ENCODE data around the gene BCAS4. TPM values are rescaled to one million over a fixed set of nuclear protein-coding genes. Genes with fewer than 3 reads are reported as not detected.

The BCAS4 gene
- total and polyA plus RNA-seq, 8 donors, result under 0.01 to 7.2 (median 2.2) TPM; not detected in 1

DNA sequence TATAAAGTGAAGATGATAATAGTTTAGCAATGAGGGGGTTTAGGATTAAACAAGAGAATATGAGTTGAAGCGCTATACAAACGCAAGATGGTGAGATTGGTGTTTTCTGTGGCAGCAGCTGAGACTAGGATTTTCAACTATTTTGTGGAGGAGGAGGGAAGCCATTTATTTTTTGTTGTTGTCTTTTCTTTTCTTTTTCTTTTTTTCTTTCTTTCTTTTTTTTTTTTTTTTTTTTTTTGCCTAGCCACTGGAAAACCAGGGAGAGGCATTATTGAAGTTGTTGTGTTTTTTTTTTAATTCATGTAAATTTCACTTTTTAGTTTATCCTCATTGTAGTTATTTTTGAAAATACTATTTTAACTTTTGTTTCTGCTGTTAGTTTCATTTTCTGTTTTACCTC lies 47.6 kb upstream of the BCAS4 start:
- no peaks in the 10 kb centered on the region for H3K27me3 ChIP-seq
- no peak for DNase-seq
- peaks cover 34 to 76% (median 70%) of the 10 kb centered on the region in 4 donors for H3K4me1 ChIP-seq
- peak overlapping the region in 4 of 5 donors; percentile 62 to 88 (median 87) for H3K27ac ChIP-seq
- TF ChIP-seq, protein P1, sequence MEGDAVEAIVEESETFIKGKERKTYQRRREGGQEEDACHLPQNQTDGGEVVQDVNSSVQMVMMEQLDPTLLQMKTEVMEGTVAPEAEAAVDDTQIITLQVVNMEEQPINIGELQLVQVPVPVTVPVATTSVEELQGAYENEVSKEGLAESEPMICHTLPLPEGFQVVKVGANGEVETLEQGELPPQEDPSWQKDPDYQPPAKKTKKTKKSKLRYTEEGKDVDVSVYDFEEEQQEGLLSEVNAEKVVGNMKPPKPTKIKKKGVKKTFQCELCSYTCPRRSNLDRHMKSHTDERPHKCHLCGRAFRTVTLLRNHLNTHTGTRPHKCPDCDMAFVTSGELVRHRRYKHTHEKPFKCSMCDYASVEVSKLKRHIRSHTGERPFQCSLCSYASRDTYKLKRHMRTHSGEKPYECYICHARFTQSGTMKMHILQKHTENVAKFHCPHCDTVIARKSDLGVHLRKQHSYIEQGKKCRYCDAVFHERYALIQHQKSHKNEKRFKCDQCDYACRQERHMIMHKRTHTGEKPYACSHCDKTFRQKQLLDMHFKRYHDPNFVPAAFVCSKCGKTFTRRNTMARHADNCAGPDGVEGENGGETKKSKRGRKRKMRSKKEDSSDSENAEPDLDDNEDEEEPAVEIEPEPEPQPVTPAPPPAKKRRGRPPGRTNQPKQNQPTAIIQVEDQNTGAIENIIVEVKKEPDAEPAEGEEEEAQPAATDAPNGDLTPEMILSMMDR (IDR thresholded peaks at IDR 0.05), result no peak
- TF ChIP-seq EP300 (IDR thresholded peaks at IDR 0.05) (no peak), POLR2AphosphoS5 (IDR thresholded peaks at IDR 0.05) (no peak), POLR2A (IDR thresholded peaks at IDR 0.05) (no peak)
- no peaks in the 10 kb centered on the region for H3K9me3 ChIP-seq
- no peak overlapping the region for H3K4me3 ChIP-seq
- peaks cover 5 to 15% (median 11%) of the 10 kb centered on the region in 4 donors for H3K36me3 ChIP-seq
- 58 to 90% (median 76%) methylated on average over 2 of the region's 2 CpGs for WGBS, 5 donors
- intact Hi-C loops (cut with DNase I; ENCODE audit: low total_unique reads), result loop anchor here (10.0 kb wide), 1 partner anchor 122 kb away; no protein-coding TSS in a partner anchor

DNA sequence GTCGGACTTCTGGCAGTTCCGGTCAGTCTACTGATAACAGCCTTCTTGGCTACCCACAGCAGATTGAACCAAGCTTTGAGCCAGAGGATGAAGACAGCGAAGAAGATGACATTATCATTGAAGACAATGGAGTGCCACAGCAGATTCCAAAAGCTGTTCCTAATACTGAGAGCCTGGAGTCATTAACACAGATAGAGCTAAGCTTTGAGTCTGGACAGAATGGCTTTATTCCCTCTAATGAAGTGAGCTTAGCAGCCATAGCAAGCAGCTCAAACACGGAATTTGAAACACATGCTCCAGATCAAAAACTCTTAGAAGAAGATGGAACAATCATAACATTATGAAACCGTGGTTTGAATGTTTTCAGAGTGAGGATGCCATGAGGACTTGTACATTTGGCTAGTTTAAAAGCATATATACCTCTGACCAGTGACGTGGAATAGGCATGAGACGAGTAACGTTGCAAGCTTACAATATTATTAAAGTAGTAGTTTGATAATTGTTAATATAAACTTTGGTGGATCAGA lies 44.7 kb upstream of the BCAS4 start:
- 49 to 79% (median 59%) methylated on average over 8 of the region's 8 CpGs for WGBS, 5 donors
- no peaks in the 10 kb centered on the region for H3K27me3 ChIP-seq
- no peak for TF ChIP-seq POLR2A (IDR thresholded peaks at IDR 0.05)
- no peak for TF ChIP-seq POLR2AphosphoS5 (IDR thresholded peaks at IDR 0.05)
- TF ChIP-seq, protein P1 (IDR thresholded peaks at IDR 0.05), result no peak
- no peak for TF ChIP-seq EP300 (IDR thresholded peaks at IDR 0.05)
- H3K4me1 ChIP-seq, result peaks cover 21 to 51% (median 41%) of the 10 kb centered on the region in 4 donors
- peak overlapping the region in 1 of 5 donors; percentile 7 for H3K27ac ChIP-seq
- intact Hi-C loops (cut with DNase I; ENCODE audit: low total_unique reads), result no loop called here
- H3K36me3 ChIP-seq, result peaks cover 5 to 15% (median 11%) of the 10 kb centered on the region in 4 donors
- H3K9me3 ChIP-seq, result no peaks in the 10 kb centered on the region
- H3K4me3 ChIP-seq, result no peak overlapping the region
- DNase-seq, result no peak

DNA sequence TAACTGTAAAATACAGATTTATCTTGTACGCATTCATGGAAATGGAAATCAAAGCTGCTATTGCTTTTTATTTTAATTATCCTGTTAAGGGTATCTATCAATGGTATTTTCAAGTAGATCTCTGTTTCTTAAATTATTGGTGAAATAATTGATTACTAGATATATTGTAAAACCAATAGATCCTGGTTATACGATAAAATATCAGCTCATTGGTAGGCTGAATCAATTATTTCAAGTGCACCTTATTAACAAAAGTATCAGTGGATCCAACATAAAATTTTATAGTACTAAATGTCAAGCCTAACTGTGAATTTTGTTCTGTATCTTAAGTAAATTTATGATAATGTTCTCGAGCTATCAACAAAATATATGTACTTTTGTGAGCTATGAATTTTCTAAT lies 41.7 kb upstream of the BCAS4 start:
- 65 to 84% (median 75%) methylated on average over 3 of the region's 3 CpGs for WGBS, 5 donors

DNA sequence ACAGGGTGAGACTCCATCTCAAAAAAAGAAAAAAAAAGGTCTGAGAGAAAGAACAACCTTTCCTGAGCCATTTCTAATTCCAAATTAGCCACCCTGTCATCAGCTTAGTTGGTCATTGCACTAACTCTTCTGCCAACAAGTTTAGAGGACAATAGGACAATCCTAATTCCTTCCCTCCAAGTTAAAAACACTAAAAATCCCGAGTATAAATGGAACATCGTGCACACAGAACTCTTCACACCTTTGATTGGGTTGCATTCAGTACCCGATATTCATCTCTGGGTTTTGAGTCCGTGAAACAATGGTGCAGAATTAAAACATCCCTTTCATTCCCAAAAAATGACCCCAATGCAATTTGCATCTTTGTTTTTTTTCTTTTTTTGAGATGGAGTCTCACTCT lies 40.4 kb upstream of the BCAS4 start:
- Histone ChIP-seq H3K27me3 (no peaks in the 10 kb centered on the region), H3K4me3 (no peak overlapping the region), H3K27ac (no peak overlapping the region), H3K4me1 (peaks cover 0 to 9% (median 7%) of the 10 kb centered on the region in 4 donors), H3K36me3 (peaks cover 5 to 12% (median 9%) of the 10 kb centered on the region in 4 donors), H3K9me3 (no peaks in the 10 kb centered on the region)
- no peak for DNase-seq
- intact Hi-C loops (cut with DNase I; ENCODE audit: low total_unique reads), result no loop called here
- 89 to 96% (median 95%) methylated on average over 4 of the region's 4 CpGs for WGBS, 5 donors
- no peak for TF ChIP-seq POLR2A (IDR thresholded peaks at IDR 0.05)
- no peak for TF ChIP-seq EP300 (IDR thresholded peaks at IDR 0.05)
- no peak for TF ChIP-seq POLR2AphosphoS5 (IDR thresholded peaks at IDR 0.05)
- TF ChIP-seq, protein P1 (IDR thresholded peaks at IDR 0.05), result no peak

More for the DNA sequence above, 41.7 kb upstream of the BCAS4 start:
- DNase-seq, result no peak
- TF ChIP-seq POLR2A (IDR thresholded peaks at IDR 0.05) (no peak), POLR2AphosphoS5 (IDR thresholded peaks at IDR 0.05) (no peak), EP300 (IDR thresholded peaks at IDR 0.05) (no peak)
- TF ChIP-seq, protein P1 (IDR thresholded peaks at IDR 0.05), result no peak
- no peaks in the 10 kb centered on the region for H3K9me3 ChIP-seq
- no peak overlapping the region for H3K27ac ChIP-seq
- peaks cover 0 to 22% (median 19%) of the 10 kb centered on the region in 4 donors for H3K4me1 ChIP-seq
- no peaks in the 10 kb centered on the region for H3K27me3 ChIP-seq
- intact Hi-C loops (cut with DNase I; ENCODE audit: low total_unique reads), result no loop called here
- H3K36me3 ChIP-seq, result peaks cover 5 to 12% (median 11%) of the 10 kb centered on the region in 4 donors
- H3K4me3 ChIP-seq, result no peak overlapping the region
